LNCaP clone FGC (cell line): ENCODE measurements around the gene IFI30.

Experiments used
- DNase-seq: peaks from one replicate; pipeline ENCODE4 v3.0.0-alpha.2; 2011; ENCODE audit warnings: low read depth
- H3K4me3 ChIP-seq: 2 replicates; pipeline ENCODE4 v1.5.1; 2011; ENCODE audit warnings: mild to moderate bottlenecking, low read depth, low read length, control low read depth
- TF ChIP-seq, protein P1 (sequence below): IDR thresholded peaks from 2 replicates; pipeline ENCODE4 v1.5.1; 2012; ENCODE audit warnings: mild to moderate bottlenecking; ENCODE audit not compliant: control insufficient read depth, insufficient read depth; ENCODE audit errors: extremely low read depth

The IFI30 gene

GRCh38 chr19:18173572-18174288 is at the start of gene IFI30:
Gene IFI30, plus strand, starts transcription at chr19:18173813. Its CDS starts 29 bp downstream, at chr19:18173842.
- TF ChIP-seq, protein P1, sequence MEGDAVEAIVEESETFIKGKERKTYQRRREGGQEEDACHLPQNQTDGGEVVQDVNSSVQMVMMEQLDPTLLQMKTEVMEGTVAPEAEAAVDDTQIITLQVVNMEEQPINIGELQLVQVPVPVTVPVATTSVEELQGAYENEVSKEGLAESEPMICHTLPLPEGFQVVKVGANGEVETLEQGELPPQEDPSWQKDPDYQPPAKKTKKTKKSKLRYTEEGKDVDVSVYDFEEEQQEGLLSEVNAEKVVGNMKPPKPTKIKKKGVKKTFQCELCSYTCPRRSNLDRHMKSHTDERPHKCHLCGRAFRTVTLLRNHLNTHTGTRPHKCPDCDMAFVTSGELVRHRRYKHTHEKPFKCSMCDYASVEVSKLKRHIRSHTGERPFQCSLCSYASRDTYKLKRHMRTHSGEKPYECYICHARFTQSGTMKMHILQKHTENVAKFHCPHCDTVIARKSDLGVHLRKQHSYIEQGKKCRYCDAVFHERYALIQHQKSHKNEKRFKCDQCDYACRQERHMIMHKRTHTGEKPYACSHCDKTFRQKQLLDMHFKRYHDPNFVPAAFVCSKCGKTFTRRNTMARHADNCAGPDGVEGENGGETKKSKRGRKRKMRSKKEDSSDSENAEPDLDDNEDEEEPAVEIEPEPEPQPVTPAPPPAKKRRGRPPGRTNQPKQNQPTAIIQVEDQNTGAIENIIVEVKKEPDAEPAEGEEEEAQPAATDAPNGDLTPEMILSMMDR = no peak
- DNase-seq = no peak

GRCh38 chr19:18123819-18124218 is 49.8 kb upstream of the IFI30 start:
- TF ChIP-seq, protein P1 = no peak
- no peak for DNase-seq
- no peak overlapping the region for H3K4me3 ChIP-seq

More at GRCh38 chr19:18173572-18174288, at the start of gene IFI30:
- no peak within 1 kb of the TSS for H3K4me3 ChIP-seq

DNA sequence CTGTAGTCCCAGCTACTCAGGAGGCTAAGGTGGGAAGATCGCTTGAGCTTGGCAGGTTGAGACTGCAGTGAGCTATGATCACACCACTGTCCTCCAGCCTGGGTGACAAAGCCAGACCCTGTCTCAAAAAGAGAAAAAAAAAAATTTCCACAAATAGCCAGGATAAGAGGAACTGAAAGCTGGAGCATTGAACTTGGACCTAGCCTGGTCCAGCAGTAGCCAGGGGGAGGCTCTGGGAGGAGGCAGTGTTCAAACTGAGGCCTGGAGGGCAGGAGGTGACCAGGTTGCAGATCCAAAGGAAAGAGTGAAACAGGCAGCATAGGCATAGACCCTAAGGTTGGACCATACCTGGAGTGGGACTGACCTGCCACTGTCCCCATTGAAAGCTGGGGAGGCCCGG is 47.5 kb upstream of the IFI30 start:
- H3K4me3 ChIP-seq = no peak overlapping the region
- DNase-seq = no peak
- TF ChIP-seq, protein P1 = no peak

DNA sequence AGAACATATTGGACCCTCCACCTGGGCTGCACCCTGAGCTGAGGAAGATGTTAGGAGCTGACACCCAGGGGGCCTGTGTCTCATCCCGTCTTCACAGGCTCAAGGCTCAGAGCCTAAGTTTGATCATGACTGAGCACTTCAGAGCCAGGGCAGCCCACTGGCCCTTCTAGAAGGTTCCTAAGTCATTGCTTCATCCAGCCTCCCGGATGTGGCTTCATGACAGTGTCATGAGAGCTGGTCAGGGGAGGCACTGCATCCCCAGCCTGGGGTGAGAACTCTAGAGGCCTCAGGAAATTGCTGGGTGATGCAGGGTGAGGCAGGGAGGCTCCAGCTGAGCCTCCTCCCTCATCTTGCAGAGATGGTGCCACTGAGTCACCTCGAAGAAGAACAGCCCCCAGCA is 45.6 kb upstream of the IFI30 start:
- no peak for DNase-seq
- TF ChIP-seq, protein P1 = no peak
- no peak overlapping the region for H3K4me3 ChIP-seq

DNA sequence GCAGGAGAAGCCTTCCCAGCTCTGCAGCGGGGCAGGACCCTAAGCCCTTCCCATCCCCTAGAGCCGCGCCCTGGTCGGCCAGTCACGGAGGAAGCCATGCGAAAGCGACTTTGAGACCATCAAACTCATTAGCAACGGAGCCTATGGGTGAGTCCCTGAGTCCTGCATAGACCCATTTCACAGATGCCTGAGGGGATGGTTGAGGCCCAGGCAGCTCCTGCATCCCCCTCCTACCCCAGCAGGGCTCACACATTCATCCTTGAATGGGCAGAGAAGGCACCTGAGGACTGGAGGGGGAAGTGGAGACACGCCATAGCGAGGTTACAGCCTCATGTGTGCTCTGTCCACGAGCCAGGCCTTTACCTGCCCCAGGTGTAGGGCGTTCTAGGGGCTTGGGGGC is 44.8 kb upstream of the IFI30 start:
- H3K4me3 ChIP-seq = no peak overlapping the region
- TF ChIP-seq, protein P1 = no peak
- DNase-seq = no peak

GRCh38 chr19:18130523-18131242 is 42.9 kb upstream of the IFI30 start:
- no peak overlapping the region for H3K4me3 ChIP-seq
- DNase-seq = no peak
- TF ChIP-seq, protein P1 = no peak
